ENCODE results near the gene LAMA5. TPM values are rescaled to one million over a fixed set of nuclear protein-coding genes. Genes with fewer than 3 reads are reported as not detected.

The LAMA5 gene
- total RNA-seq, 6 experiments from 2014 or later: 30.3 to 80.8 (median 47.1) TPM

GRCh38 chr20:62360854-62361798 is 6.0 kb downstream of the LAMA5 start:
- TF ChIP-seq POLR2A (IDR thresholded peaks at IDR 0.05) (no peak), CTCF (IDR thresholded peaks at IDR 0.05) (no peak)
- Histone ChIP-seq H3K4me1 (peaks cover 0 to 49% (median 24%) of the 10 kb centered on the region in 4 donors), H3K27me3 (no peaks in the 10 kb centered on the region), H3K4me3 (no peak overlapping the region), H3K9me3 (no peaks in the 10 kb centered on the region), H3K36me3 (no peaks in the 10 kb centered on the region), H3K27ac (no peak overlapping the region)
- intact Hi-C loops (cut with DNase I): no loop called here
- ATAC-seq (no peak), DNase-seq (peak; percentile 25 to 57 (median 50))
- WGBS (ENCODE audit: insufficient coverage, low coverage, low lambda C conversion rate, missing lambda C conversion rate): 78% methylated on average over 8 of the region's 25 CpGs

DNA sequence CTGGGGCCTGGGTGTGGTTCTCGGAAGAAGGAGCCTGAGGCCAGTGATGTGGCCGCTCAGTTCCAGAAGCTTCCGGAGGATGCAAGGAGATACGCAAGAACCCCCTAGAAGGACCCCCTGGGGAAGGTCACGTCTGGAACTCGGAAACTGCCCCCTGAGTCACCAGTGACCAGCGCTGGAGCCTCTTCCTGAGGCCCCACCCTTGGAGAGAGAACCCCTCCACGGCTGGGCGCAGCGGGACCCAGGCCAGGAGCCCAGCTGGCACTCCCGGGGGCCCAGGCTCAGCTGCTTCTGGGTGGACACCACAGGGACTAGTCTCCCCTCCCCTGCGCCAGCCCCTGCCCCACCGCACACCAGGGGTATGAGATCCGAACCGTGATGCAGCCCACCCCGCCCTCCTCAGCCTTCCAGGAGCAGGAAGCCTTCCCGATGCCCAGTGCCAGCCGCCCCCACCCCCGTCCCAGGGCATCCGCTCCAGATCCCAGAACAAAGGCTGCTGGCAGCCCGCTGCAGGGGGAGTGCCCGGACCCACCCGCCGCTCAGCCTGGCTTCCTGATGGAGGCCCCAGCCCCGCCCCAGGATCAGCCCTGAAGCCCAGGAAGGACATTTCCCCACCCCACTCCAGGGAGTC is 7.5 kb downstream of the LAMA5 start:
- intact Hi-C loops (cut with DNase I): loop anchor here in 1 of 2 donors (10.0 kb wide), 1 partner anchor 55 kb away; the partner anchor contains the start of gene ADRM1
- Histone ChIP-seq H3K9me3 (no peaks in the 10 kb centered on the region), H3K36me3 (no peaks in the 10 kb centered on the region), H3K4me1 (peaks cover 0 to 61% (median 29%) of the 10 kb centered on the region in 4 donors), H3K27ac (peak overlapping the region in 2 of 3 donors; percentile 47 to 66), H3K27me3 (no peaks in the 10 kb centered on the region), H3K4me3 (no peak overlapping the region)
- ATAC-seq (peak in 2 of 4 donors; percentile 1), DNase-seq (peak; percentile 40 to 55 (median 52))
- TF ChIP-seq POLR2A (IDR thresholded peaks at IDR 0.05) (no peak), CTCF (IDR thresholded peaks at IDR 0.05) (no peak)
- WGBS (ENCODE audit: insufficient coverage, low coverage, low lambda C conversion rate, missing lambda C conversion rate): 40% methylated on average over 5 of the region's 25 CpGs

DNA sequence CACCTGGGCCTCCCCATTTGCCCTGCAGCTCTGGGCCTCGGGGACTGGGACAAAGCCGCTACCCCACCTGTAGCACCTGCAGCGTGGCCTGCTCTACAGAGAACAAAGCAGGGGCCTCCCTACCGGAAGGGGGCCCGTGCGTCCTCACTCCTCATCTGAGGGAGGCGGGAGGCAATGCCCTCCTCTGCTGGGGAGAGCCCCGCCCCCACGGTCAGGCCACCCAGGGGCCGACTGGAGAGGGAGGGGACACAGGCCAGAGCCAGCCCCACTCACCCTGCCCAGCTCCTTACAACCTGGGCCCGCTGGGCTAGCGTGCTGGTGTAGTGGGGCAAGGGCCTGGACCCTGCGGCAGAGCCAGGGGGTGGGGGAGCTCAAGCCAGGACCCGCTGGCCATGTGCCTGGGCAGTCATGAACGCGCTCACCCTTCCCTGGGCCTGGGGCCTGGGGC is 8.0 kb downstream of the LAMA5 start:
- TF ChIP-seq CTCF (IDR thresholded peaks at IDR 0.05): no peak
- no peak for TF ChIP-seq POLR2A (IDR thresholded peaks at IDR 0.05)
- Histone ChIP-seq H3K27ac (peak overlapping the region; percentile 47 to 66 (median 65)), H3K4me1 (peaks cover 0 to 65% (median 30%) of the 10 kb centered on the region in 4 donors), H3K36me3 (no peaks in the 10 kb centered on the region), H3K27me3 (no peaks in the 10 kb centered on the region), H3K9me3 (no peaks in the 10 kb centered on the region), H3K4me3 (no peak overlapping the region)
- intact Hi-C loops (cut with DNase I): loop anchor here in 1 of 2 donors (10.0 kb wide), 1 partner anchor 54 kb away; the partner anchor contains the start of gene ADRM1
- no peak for ATAC-seq
- DNase-seq: peak in 2 of 3 donors; percentile 27 to 52
- WGBS (ENCODE audit: insufficient coverage, low coverage, low lambda C conversion rate, missing lambda C conversion rate): no CpG with 5 or more reads among the region's 16 CpGs

- DNase-seq (peak; percentile 90 to 96 (median 95)), ATAC-seq (peak; percentile 78 to 90 (median 81))
- Histone ChIP-seq H3K4me3 (no peak overlapping the region), H3K27me3 (no peaks in the 10 kb centered on the region), H3K27ac (peak overlapping the region; percentile 6 to 66 (median 47)), H3K36me3 (no peaks in the 10 kb centered on the region), H3K9me3 (no peaks in the 10 kb centered on the region), H3K4me1 (peaks cover 0 to 65% (median 32%) of the 10 kb centered on the region in 4 donors)
- intact Hi-C loops (cut with DNase I): loop anchor here in 1 of 2 donors (10.0 kb wide), 1 partner anchor 54 kb away; the partner anchor contains the start of gene ADRM1
- WGBS (ENCODE audit: insufficient coverage, low coverage, low lambda C conversion rate, missing lambda C conversion rate): 82% methylated on average over 2 of the region's 24 CpGs
- TF ChIP-seq POLR2A (IDR thresholded peaks at IDR 0.05) (peak; percentile 59), CTCF (IDR thresholded peaks at IDR 0.05) (no peak)
Observed at GRCh38 chr20:62358171-62359042, 8.7 kb downstream of the LAMA5 start.

Data from right lobe of liver (tissue), 6 donors.